ENCODE data around the gene OCA2. TPM values are rescaled to one million over a fixed set of nuclear protein-coding genes. Genes with fewer than 3 reads are reported as not detected.
"Not testable (repeated sequence)": the region's sequence is repeated elsewhere in the genome, so short reads cannot be mapped to it uniquely, and the experiment has no call there.

OCA2 gene
- total RNA-seq, 1 donor from 2014 or later = 0.73 TPM

- no peak for DNase-seq (ENCODE audit: low spot score)
These were observed 373.4 kb downstream of the OCA2 start for GRCh38 chr15:27725731-27726130.

GRCh38 chr15:27723821-27724220 lies 375.3 kb downstream of the OCA2 start:
- DNase-seq (ENCODE audit: low spot score) = no peak

- DNase-seq (ENCODE audit: low spot score) = no peak
These were observed 377.0 kb downstream of the OCA2 start for GRCh38 chr15:27722102-27722501.

GRCh38 chr15:27714675-27715074 lies 384.4 kb downstream of the OCA2 start:
- DNase-seq (ENCODE audit: low spot score) = no peak

- not testable (repeated sequence) for DNase-seq (ENCODE audit: low spot score)
These were observed 385.3 kb downstream of the OCA2 start for GRCh38 chr15:27713850-27714249.

GRCh38 chr15:27707257-27707656 lies 391.9 kb downstream of the OCA2 start:
- no peak for DNase-seq (ENCODE audit: low spot score)

GRCh38 chr15:27706300-27706699 lies 392.8 kb downstream of the OCA2 start:
- DNase-seq (ENCODE audit: low spot score) = no peak

GRCh38 chr15:27705056-27705455 lies 394.1 kb downstream of the OCA2 start:
- DNase-seq (ENCODE audit: low spot score) = no peak

Other genes with a start within 250 kb of the OCA2 start
- gene HERC2, start 222.9 kb upstream of the OCA2 start, total RNA-seq = 83.2 TPM